GM18498 (cell line): ENCODE measurements around the gene ATP5MC3.
A peak's percentile ranks its signal among the peaks of the same experiment; 100 is the strongest.

ENCODE experiments used
- ATAC-seq: cut with Tn5 transposase; IDR thresholded peaks from one replicate; pipeline ENCODE4 v1.9.1; 2021; ENCODE audit warnings: mild to moderate bottlenecking, moderate library complexity; ENCODE audit not compliant: unreplicated experiment

Gene ATP5MC3

GRCh38 chr2:175168564-175168945, 13.0 kb downstream of the ATP5MC3 start:
- peak; percentile 33 for ATAC-seq

- peak; percentile 94 for ATAC-seq
Observed at GRCh38 chr2:175167792-175168563, 13.5 kb downstream of the ATP5MC3 start, which contains the start of gene ATF2. Gene ATF2 (minus strand): TSS chr2:175168203. CDS start chr2:175136443, 31,760 bp downstream.

GRCh38 chr2:175167076-175167791, 14.3 kb downstream of the ATP5MC3 start:
- ATAC-seq: peak; percentile 2

GRCh38 chr2:175166216-175166824, 15.2 kb downstream of the ATP5MC3 start:
- no peak for ATAC-seq

GRCh38 chr2:175164235-175164634, 17.3 kb downstream of the ATP5MC3 start:
- ATAC-seq: no peak

GRCh38 chr2:175158894-175159293, 22.6 kb downstream of the ATP5MC3 start:
- no peak for ATAC-seq

- no peak for ATAC-seq
Observed at GRCh38 chr2:175156534-175156933, 25.0 kb downstream of the ATP5MC3 start.

- ATAC-seq: peak; percentile 78
Observed at GRCh38 chr2:175154661-175155082, 26.8 kb downstream of the ATP5MC3 start.

GRCh38 chr2:175152242-175152641, 29.3 kb downstream of the ATP5MC3 start:
- ATAC-seq: peak; percentile 77

- no peak for ATAC-seq
Observed at GRCh38 chr2:175151791-175152190, 29.7 kb downstream of the ATP5MC3 start.

GRCh38 chr2:175147186-175147585, 34.3 kb downstream of the ATP5MC3 start:
- ATAC-seq: no peak

GRCh38 chr2:175143678-175144077, 37.8 kb downstream of the ATP5MC3 start:
- ATAC-seq: no peak

GRCh38 chr2:175143191-175143590, 38.3 kb downstream of the ATP5MC3 start:
- ATAC-seq: no peak

- no peak for ATAC-seq
Observed at GRCh38 chr2:175140332-175140731, 41.2 kb downstream of the ATP5MC3 start.

- no peak for ATAC-seq
Observed at GRCh38 chr2:175137793-175138192, 43.7 kb downstream of the ATP5MC3 start.

- peak; percentile 74 for ATAC-seq
Observed at GRCh38 chr2:175136334-175137215, 44.9 kb downstream of the ATP5MC3 start.

- ATAC-seq: no peak
Observed at GRCh38 chr2:175135862-175136261, 45.6 kb downstream of the ATP5MC3 start.

GRCh38 chr2:175135177-175135576, 46.3 kb downstream of the ATP5MC3 start:
- no peak for ATAC-seq

GRCh38 chr2:175131252-175131651, 50.3 kb downstream of the ATP5MC3 start:
- ATAC-seq: no peak

- ATAC-seq: no peak
Observed at GRCh38 chr2:175126661-175127060, 54.8 kb downstream of the ATP5MC3 start.
